ELR (cell line): Measurements from ENCODE around the gene CPLANE1.

Experiments
- DNase-seq: peaks from one replicate; pipeline ENCODE4 v3.0.0-alpha.2; 2015; ENCODE audit warnings: low read depth

The CPLANE1 gene

DNA sequence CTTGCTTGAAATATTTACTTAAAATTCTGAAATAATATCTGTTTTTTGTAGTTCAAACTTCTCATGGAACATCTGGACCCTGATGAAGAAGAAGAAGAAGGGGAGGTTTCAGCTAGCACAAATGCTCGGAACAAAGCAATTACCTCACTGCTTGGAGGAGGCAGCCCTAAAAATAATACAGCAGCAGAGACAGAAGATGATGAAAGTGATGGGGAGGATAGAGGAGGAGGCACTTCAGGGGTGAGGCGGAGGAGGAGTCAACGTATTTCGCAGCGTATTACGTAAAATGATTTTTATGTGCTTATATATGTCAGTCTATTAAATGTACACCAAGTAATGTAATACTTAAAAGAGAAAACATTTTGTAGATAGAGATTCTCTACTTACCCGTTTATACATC is 185.4 kb downstream of the CPLANE1 start:
- no peak for DNase-seq

DNA sequence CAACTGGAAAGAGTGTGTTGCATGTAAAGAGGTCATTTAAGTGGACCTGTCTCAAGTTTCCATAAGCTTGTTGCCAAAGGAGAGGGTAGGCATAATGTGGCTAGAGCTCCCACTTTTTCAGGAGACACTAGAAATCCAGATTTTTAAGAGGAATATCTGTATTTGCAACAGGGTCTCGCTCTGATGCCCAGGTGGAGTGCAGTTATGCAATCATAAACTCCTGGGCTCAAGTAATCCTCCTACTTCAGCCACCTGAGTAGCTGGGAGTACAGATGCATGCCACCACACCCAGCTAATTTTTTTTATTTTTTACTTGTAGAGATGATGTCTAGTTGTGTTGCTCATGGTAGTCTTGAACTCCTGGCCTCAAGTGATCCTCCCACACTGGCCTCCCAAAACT is 189.1 kb downstream of the CPLANE1 start:
- DNase-seq: no peak

DNA sequence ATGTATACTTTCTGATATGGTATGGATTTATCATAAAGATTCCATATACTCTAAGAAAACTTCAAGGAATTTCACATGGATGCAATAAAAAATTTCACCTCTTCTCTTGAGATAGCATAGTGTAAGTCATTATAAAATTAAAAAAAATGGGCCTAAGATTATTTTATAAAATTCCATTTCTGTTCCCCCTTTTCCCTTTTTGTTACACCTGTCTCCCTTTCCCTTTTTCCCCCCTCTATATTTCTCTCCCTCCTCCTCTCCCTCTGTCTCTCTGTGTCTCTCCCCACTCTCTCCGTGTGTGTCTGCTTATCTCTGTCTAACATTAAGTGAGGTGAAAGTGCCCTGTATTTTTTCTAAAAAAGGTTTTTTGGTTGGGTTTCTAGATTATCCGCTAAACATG is 192.4 kb downstream of the CPLANE1 start:
- DNase-seq: no peak
